Sigmoid colon (tissue), 7 donors: ENCODE data around the gene VGF. TPM values are rescaled to one million over a fixed set of nuclear protein-coding genes. Genes with fewer than 3 reads are reported as not detected.
"Not testable (repeated sequence)": the region's sequence is repeated elsewhere in the genome, so short reads cannot be mapped to it uniquely, and the experiment has no call there.

Source experiments
- DNase-seq: peaks from one replicate; pipeline ENCODE4 v3.0.0-alpha.2; 2019
- H3K27ac ChIP-seq, 4 donors: fragments of 200-600 bp; sonication (generic); one replicate each; pipeline ENCODE4 v1.5.1; 2016 to 2019; ENCODE audit warnings: mild to moderate bottlenecking in 1 of 4
- H3K27me3 ChIP-seq, 3 donors: fragments of 200-600 bp; sonication (generic); one replicate each; pipeline ENCODE4 v1.5.1; 2019; ENCODE audit warnings: mild to moderate bottlenecking in 1 of 3
- H3K36me3 ChIP-seq, 4 donors: fragments of 200-600 bp; sonication (generic); one replicate each; pipeline ENCODE4 v1.5.1; 2016 to 2019
- H3K4me1 ChIP-seq, 4 donors: fragments of 200-600 bp; sonication (generic); one replicate each; pipeline ENCODE4 v1.5.1; 2017 to 2019
- H3K4me3 ChIP-seq, 4 donors: fragments of 200-600 bp; sonication (generic); one replicate each; pipeline ENCODE4 v1.5.1; 2017 to 2019; ENCODE audit warnings: mild to moderate bottlenecking in 2 of 4, moderate library complexity in 1 of 4
- H3K9me3 ChIP-seq, 4 donors: fragments of 200-600 bp in 3 of 4; sonication (generic) in 3 of 4; one replicate each; pipeline versions ENCODE4 v1.5.1 to v1.6.1; 2013 to 2019
- CTCF ChIP-seq, 4 experiments: fragments of 450-650 bp in 3 of 4; fragments of 200-600 bp in 1 of 4; IDR thresholded peaks; one replicate each; pipeline ENCODE4 v1.5.1; 2016 to 2019; ENCODE audit warnings: antibody characterized with exemption in 4 of 4, mild to moderate bottlenecking in 3 of 4, moderate library complexity in 2 of 4
- EP300 ChIP-seq, 4 donors: sonication (generic); formaldehyde crosslinking; IDR thresholded peaks; one replicate each; pipeline ENCODE4 v1.6.1; 2017; ENCODE audit warnings: antibody characterized with exemption in 4 of 4
- POLR2A ChIP-seq, 2 donors: fragments of 450-650 bp; IDR thresholded peaks; one replicate each; pipeline ENCODE4 v1.6.1; 2016; ENCODE audit warnings: antibody characterized with exemption in 2 of 2, mild to moderate bottlenecking in 2 of 2, moderate library complexity in 2 of 2
- POLR2AphosphoS5 ChIP-seq, 4 donors: sonication (generic); formaldehyde crosslinking; IDR thresholded peaks; one replicate each; pipeline ENCODE4 v1.6.1; 2017; ENCODE audit warnings: antibody characterized with exemption in 4 of 4
- WGBS, 2 donors: extraction: QIAGEN DNeasy Blood & Tissue Kit; methylation state at CpG; one replicate each; pipeline ENCODE4 v1.1.7; 2013; 5-methylcytosine and 5-hydroxymethylcytosine counted together
- intact Hi-C: fragments of 100-400 bp; cut with DNase I; formaldehyde crosslinking; loops from one replicate; pipeline ENCODE4 v1.15.1; 2023
- polyA plus RNA-seq, 3 donors: library from polyadenylated mRNA; stranded (reverse); fragments of 200-250 nt; gene quantifications; one replicate each; pipeline ENCODE4 v1.2.3, GENCODE V29; 2013
- total RNA-seq, 4 donors: library from RNA; depleted of rRNA; stranded (reverse); fragments of >200 nt; gene quantifications; one replicate each; pipeline ENCODE4 v1.1.0, GENCODE V29; 2016
- donor health status: healthy with polysubstance abuse.
- donor health status: Bipolar disorder and iron deficiency.
- donor health status: healthy.

VGF gene
- total and polyA plus RNA-seq, 7 donors, result 0.54 to 0.68 (median 0.55) TPM; not detected in 4

DNA sequence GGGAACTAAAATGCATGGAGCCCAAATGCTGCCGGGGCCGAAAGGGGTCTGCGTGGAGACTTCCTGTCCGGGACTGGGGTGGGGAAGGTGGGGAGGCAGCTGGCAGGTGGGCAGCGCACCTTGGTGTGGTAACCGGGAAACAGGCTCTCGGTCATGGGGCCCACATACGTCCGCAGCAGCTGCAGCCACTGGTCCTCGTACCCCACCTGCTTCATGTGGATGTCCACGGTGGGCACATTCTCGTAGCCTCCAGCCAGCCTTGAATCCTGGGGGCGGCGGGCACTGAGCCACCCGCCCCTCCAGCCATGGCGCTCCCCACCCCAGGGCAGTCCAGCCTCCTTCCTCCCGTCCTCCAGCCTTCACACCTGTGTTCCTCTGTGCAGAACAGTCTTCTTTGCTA, 42.1 kb upstream of the VGF start:
- no peak overlapping the region for H3K27ac ChIP-seq
- intact Hi-C loops, result no loop called here
- no peaks in the 10 kb centered on the region for H3K9me3 ChIP-seq
- peaks cover 0 to under 1% (median 0%) of the 10 kb centered on the region in 4 donors for H3K4me1 ChIP-seq
- WGBS, 2 donors, result 93 to 94% methylated on average over 17 of the region's 17 CpGs
- no peak for TF ChIP-seq POLR2A (IDR thresholded peaks at IDR 0.05)
- TF ChIP-seq POLR2AphosphoS5 (IDR thresholded peaks at IDR 0.05), result no peak
- no peak for TF ChIP-seq EP300 (IDR thresholded peaks at IDR 0.05)
- no peak for TF ChIP-seq CTCF (IDR thresholded peaks at IDR 0.05)
- H3K4me3 ChIP-seq, result no peak overlapping the region
- peaks cover 15 to 66% (median 35%) of the 10 kb centered on the region in 4 donors for H3K36me3 ChIP-seq
- H3K27me3 ChIP-seq, result peaks cover 2 to 16% (median 5%) of the 10 kb centered on the region in 3 donors
- no peak for DNase-seq

DNA sequence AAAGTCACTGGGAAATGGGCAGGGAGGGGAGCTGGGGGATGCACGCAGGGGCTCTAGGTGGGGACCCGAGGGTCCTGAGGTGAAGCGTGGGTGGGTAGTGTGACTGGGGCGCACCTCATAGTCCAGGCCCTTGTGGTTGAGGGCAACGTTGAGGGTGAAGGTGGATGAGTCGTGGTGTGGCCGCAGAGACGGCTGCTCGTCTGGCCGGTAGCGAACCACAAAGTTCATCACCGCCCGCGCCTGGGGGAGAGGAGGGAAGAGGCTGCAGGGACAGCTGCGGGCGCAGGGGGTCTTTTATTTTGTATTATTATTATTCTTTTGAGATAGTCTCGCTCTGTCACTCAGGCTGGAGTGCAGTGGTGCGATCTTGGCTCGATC, 41.3 kb upstream of the VGF start:
- Histone ChIP-seq H3K27ac (no peak overlapping the region), H3K4me3 (no peak overlapping the region), H3K27me3 (peaks cover 10 to 24% (median 12%) of the 10 kb centered on the region in 3 donors), H3K36me3 (peaks cover 13 to 58% (median 27%) of the 10 kb centered on the region in 4 donors), H3K9me3 (no peaks in the 10 kb centered on the region), H3K4me1 (peaks cover 0 to 8% (median 7%) of the 10 kb centered on the region in 4 donors)
- WGBS, 2 donors, result 89% methylated on average over 19 of the region's 19 CpGs
- DNase-seq, result no peak
- TF ChIP-seq EP300 (IDR thresholded peaks at IDR 0.05), result no peak
- no peak for TF ChIP-seq POLR2AphosphoS5 (IDR thresholded peaks at IDR 0.05)
- TF ChIP-seq CTCF (IDR thresholded peaks at IDR 0.05), result no peak
- TF ChIP-seq POLR2A (IDR thresholded peaks at IDR 0.05), result no peak
- intact Hi-C loops, result no loop called here

- Histone ChIP-seq H3K4me3 (no peak overlapping the region), H3K27ac (no peak overlapping the region), H3K36me3 (peaks cover 13 to 52% (median 21%) of the 10 kb centered on the region in 4 donors), H3K9me3 (no peaks in the 10 kb centered on the region), H3K27me3 (peaks cover 16 to 30% (median 16%) of the 10 kb centered on the region in 3 donors), H3K4me1 (peaks cover 0 to 11% (median 10%) of the 10 kb centered on the region in 4 donors)
- DNase-seq, result no peak
- intact Hi-C loops, result no loop called here
- TF ChIP-seq EP300 (IDR thresholded peaks at IDR 0.05), result no peak
- WGBS, 2 donors, result 87 to 89% methylated on average over 32 of the region's 32 CpGs
Observed at GRCh38 chr7:101205901-101206664, 40.7 kb upstream of the VGF start.

GRCh38 chr7:101203740-101204738, 38.7 kb upstream of the VGF start:
- H3K36me3 ChIP-seq, result peaks cover 0 to 32% (median 6%) of the 10 kb centered on the region in 4 donors
- DNase-seq, H3K4me3 ChIP-seq, intact Hi-C loops, H3K9me3 ChIP-seq, H3K27ac ChIP-seq: not testable (repeated sequence)
- H3K27me3 ChIP-seq, result peaks cover 19 to 50% (median 30%) of the 10 kb centered on the region in 3 donors
- WGBS, 2 donors, result 74 to 81% methylated on average over 22 of the region's 22 CpGs
- H3K4me1 ChIP-seq, result peaks cover 0 to 11% (median 10%) of the 10 kb centered on the region in 4 donors

GRCh38 chr7:101202603-101202918, 37.2 kb upstream of the VGF start:
- TF ChIP-seq POLR2AphosphoS5 (IDR thresholded peaks at IDR 0.05) (no peak), CTCF (IDR thresholded peaks at IDR 0.05) (no peak), POLR2A (IDR thresholded peaks at IDR 0.05) (no peak), EP300 (IDR thresholded peaks at IDR 0.05) (no peak)
- peaks cover 0 to 11% (median 10%) of the 10 kb centered on the region in 4 donors for H3K4me1 ChIP-seq
- intact Hi-C loops, result no loop called here
- 86 to 89% methylated on average over 5 of the region's 5 CpGs for WGBS, 2 donors
- H3K9me3 ChIP-seq, result no peaks in the 10 kb centered on the region
- H3K27ac ChIP-seq, result no peak overlapping the region
- no peak overlapping the region for H3K4me3 ChIP-seq
- peaks cover 19 to 64% (median 33%) of the 10 kb centered on the region in 3 donors for H3K27me3 ChIP-seq
- no peak for DNase-seq
- peaks cover 0 to 17% (median 2%) of the 10 kb centered on the region in 4 donors for H3K36me3 ChIP-seq
